Measurements from ENCODE around the gene MTLN.

Gene MTLN

DNA sequence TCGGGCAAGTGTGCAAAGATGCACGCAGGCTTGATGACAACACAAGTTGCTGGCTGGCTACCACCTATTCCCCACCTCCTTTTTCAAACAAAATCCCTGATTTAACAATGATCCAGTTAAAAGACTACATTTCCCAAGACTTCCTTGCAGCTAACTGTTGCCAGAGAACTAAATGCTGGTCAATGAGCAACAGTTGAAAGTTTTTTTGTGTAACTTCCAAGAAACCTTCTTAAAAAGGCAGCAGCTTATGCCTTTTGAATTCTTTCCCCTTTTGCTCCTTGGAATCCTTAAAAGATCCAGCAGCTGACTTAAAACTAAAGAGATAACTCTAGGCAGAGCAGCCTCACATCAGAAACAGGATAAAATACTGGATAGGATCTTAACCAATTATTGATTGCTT is 46.1 kb downstream of the MTLN start:
- Histone ChIP-seq H3K9ac (ENCODE audit: low read length in 5 of 5) (no peak overlapping the region), H3K4me1 (ENCODE audit: control insufficient read depth in 5 of 5, insufficient read depth in 5 of 5, low read length in 5 of 5) (no peaks in the 10 kb centered on the region), H3K36me3 (ENCODE audit: control insufficient read depth in 5 of 5, insufficient read depth in 5 of 5, low read length in 5 of 5) (peaks cover 0 to 2% (median 0%) of the 10 kb centered on the region in 5 donors), H3K27ac (ENCODE audit: low read depth, low read length) (no peak overlapping the region), H3K9me3 (ENCODE audit: control insufficient read depth in 5 of 5, low read length in 5 of 5) (no peaks in the 10 kb centered on the region), H3K27me3 (ENCODE audit: control insufficient read depth in 5 of 5, insufficient read depth in 4 of 5, low read length in 5 of 5) (no peaks in the 10 kb centered on the region), H3K4me3 (ENCODE audit: low read depth in 1 of 5, low read length in 5 of 5) (no peak overlapping the region)

All from subcutaneous abdominal adipose tissue (tissue), 5 donors.